GM23338 (cell line): ENCODE measurements around the gene KLF1.

Source experiments
- CREB1 ChIP-seq: fragments of 250-450 bp; sonication (Bioruptor Pico); IDR thresholded peaks from 2 replicates; pipeline ENCODE4 v1.5.0; 2020; ENCODE audit warnings: low read depth, mild to moderate bottlenecking, moderate library complexity
- CTCF ChIP-seq, 2 experiments: fragments of 200-600 bp in 1 of 2; sonication (generic) in 1 of 2; conservative IDR thresholded peaks; 2 replicates each; pipeline versions ENCODE4 v1.5.1 to v1.6.1; 2016 to 2017; ENCODE audit warnings: antibody characterized with exemption in 2 of 2, low read depth in 2 of 2, mild to moderate bottlenecking in 2 of 2, moderate library complexity in 1 of 2
- ETS1 ChIP-seq: IDR thresholded peaks from 2 replicates; pipeline ENCODE4 v1.6.1; 2016; ENCODE audit warnings: antibody characterized with exemption
- EZH2 ChIP-seq: fragments of 200-600 bp; sonication (generic); IDR thresholded peaks from one replicate; pipeline ENCODE4 v1.8.0; 2017; ENCODE audit warnings: antibody characterized with exemption, mild to moderate bottlenecking, low read depth; ENCODE audit not compliant: unreplicated experiment
- EZH2phosphoT487 ChIP-seq: fragments of 200-600 bp; sonication (generic); IDR thresholded peaks from one replicate; pipeline ENCODE4 v1.8.1; 2018; ENCODE audit warnings: antibody characterized with exemption; ENCODE audit not compliant: unreplicated experiment
- JUNB ChIP-seq: IDR thresholded peaks from one replicate; pipeline ENCODE4 v1.6.1; 2016; ENCODE audit warnings: antibody characterized with exemption; ENCODE audit not compliant: unreplicated experiment
- NANOG ChIP-seq: IDR thresholded peaks from 2 replicates; pipeline ENCODE4 v1.6.1; 2016; ENCODE audit warnings: antibody characterized with exemption, borderline replicate concordance
- POLR2AphosphoS5 ChIP-seq: IDR thresholded peaks from 2 replicates; pipeline ENCODE4 v1.6.1; 2016; ENCODE audit warnings: antibody characterized with exemption, low read depth
- REST ChIP-seq: IDR thresholded peaks from one replicate; pipeline ENCODE4 v1.6.1; 2018; ENCODE audit warnings: antibody characterized with exemption; ENCODE audit not compliant: unreplicated experiment
- STAT1 ChIP-seq: IDR thresholded peaks from one replicate; pipeline ENCODE4 v1.6.1; 2016; ENCODE audit warnings: antibody characterized with exemption; ENCODE audit not compliant: unreplicated experiment
- ZNF114 ChIP-seq: fragments of 250-450 bp; sonication (Bioruptor Pico); IDR thresholded peaks from 2 replicates; pipeline ENCODE4 v1.5.0; 2020; ENCODE audit warnings: mild to moderate bottlenecking, moderate library complexity
- ZNF331 ChIP-seq: fragments of 250-450 bp; sonication (Bioruptor Pico); IDR thresholded peaks from 2 replicates; pipeline ENCODE4 v1.5.0; 2020; ENCODE audit warnings: low read depth, mild to moderate bottlenecking, moderate library complexity
- ZNF462 ChIP-seq: fragments of 250-450 bp; sonication (Bioruptor Pico); IDR thresholded peaks from 2 replicates; pipeline ENCODE4 v1.5.0; 2020; ENCODE audit warnings: mild to moderate bottlenecking, moderate library complexity

GRCh38 chr19:12924621-12925310 is 37.8 kb upstream of the KLF1 start:
- TF ChIP-seq POLR2AphosphoS5 (no peak), CTCF (conservative IDR thresholded peaks at IDR 0.05; ENCODE audit: low read depth in 2 of 2) (no peak), EZH2 (no peak), EZH2phosphoT487 (no peak), ZNF114 (CRISPR knock-in tag) (no peak), CREB1 (CRISPR knock-in tag) (no peak), STAT1 (no peak), REST (no peak), NANOG (no peak), JUNB (no peak), ZNF331 (no peak), ZNF462 (CRISPR knock-in tag) (no peak), ETS1 (no peak)
